MM.1S (cell line): ENCODE data around the gene IP6K1.

Experiments used
- DNase-seq: peaks from one replicate; pipeline ENCODE4 v3.0.0-alpha.2; 2015
- H2AFZ ChIP-seq: fragments of 300-600 bp; sonication (generic); 2 replicates; pipeline ENCODE4 v1.6.0; 2016; ENCODE audit warnings: antibody characterized with exemption, low read length
- H3F3A ChIP-seq: fragments of 300-600 bp; sonication (generic); 2 replicates; pipeline ENCODE4 v1.6.1; 2016; ENCODE audit warnings: mild to moderate bottlenecking, antibody characterized with exemption, low read length, moderate library complexity, mixed read lengths; ENCODE audit not compliant: insufficient read depth
- H3K27ac ChIP-seq: fragments of 300-600 bp; sonication (generic); 2 replicates; pipeline ENCODE4 v1.5.1; 2016; ENCODE audit warnings: mild to moderate bottlenecking, low read length
- H3K27me3 ChIP-seq: fragments of 300-600 bp; sonication (generic); replicated peaks from 2 replicates; pipeline ENCODE4 v1.6.0; 2016; ENCODE audit warnings: low read length; ENCODE audit not compliant: insufficient read depth
- H3K36me3 ChIP-seq: fragments of 300-600 bp; sonication (generic); replicated peaks from 2 replicates; pipeline ENCODE4 v1.6.1; 2016; ENCODE audit warnings: mild to moderate bottlenecking, low read length, mixed read lengths; ENCODE audit not compliant: insufficient read depth
- H3K4me1 ChIP-seq: fragments of 300-600 bp; sonication (generic); 2 replicates; pipeline ENCODE4 v1.6.1; 2016; ENCODE audit warnings: low read length, mixed read lengths
- H3K4me2 ChIP-seq: fragments of 300-600 bp; sonication (generic); 2 replicates; pipeline ENCODE4 v1.6.0; 2016; ENCODE audit warnings: low read depth, low read length
- H3K4me3 ChIP-seq: fragments of 300-600 bp; sonication (generic); 2 replicates; pipeline ENCODE4 v1.5.1; 2016; ENCODE audit warnings: low read length, mixed read lengths
- H3K79me2 ChIP-seq: fragments of 300-600 bp; sonication (generic); 2 replicates; pipeline ENCODE4 v1.6.1; 2016; ENCODE audit warnings: mixed run types, low read length, mixed read lengths
- H3K9ac ChIP-seq: fragments of 300-600 bp; sonication (generic); 2 replicates; pipeline ENCODE4 v1.6.1; 2016; ENCODE audit warnings: low read length, mixed read lengths
- H3K9me2 ChIP-seq: fragments of 300-600 bp; sonication (generic); replicated peaks from 2 replicates; pipeline ENCODE4 v1.6.1; 2016; ENCODE audit warnings: mild to moderate bottlenecking, low read length, mixed read lengths; ENCODE audit not compliant: insufficient read depth
- H3K9me3 ChIP-seq: fragments of 300-600 bp; sonication (generic); replicated peaks from 2 replicates; pipeline ENCODE4 v1.6.1; 2016; ENCODE audit warnings: mild to moderate bottlenecking, low read length, mixed read lengths; ENCODE audit not compliant: insufficient read depth
- H4K20me1 ChIP-seq: fragments of 300-600 bp; sonication (generic); 2 replicates; pipeline ENCODE4 v1.6.1; 2016; ENCODE audit warnings: mild to moderate bottlenecking, low read length, moderate library complexity, mixed read lengths; ENCODE audit not compliant: insufficient read depth
- CTCF ChIP-seq: fragments of 300-600 bp; sonication (generic); IDR thresholded peaks from 2 replicates; pipeline ENCODE4 v1.5.1; 2016; ENCODE audit warnings: antibody characterized with exemption, low read length, mixed read lengths
- EZH2 ChIP-seq: fragments of 300-600 bp; sonication (generic); optimal IDR thresholded peaks from 2 replicates; pipeline ENCODE3; 2017; ENCODE audit warnings: low read depth, mild to moderate bottlenecking, antibody characterized with exemption, low read length, mixed read lengths
- EZH2phosphoT487 ChIP-seq: fragments of 300-600 bp; sonication (generic); IDR thresholded peaks from 2 replicates; pipeline ENCODE4 v1.6.1; 2018; ENCODE audit warnings: antibody characterized with exemption, low read length

IP6K1 gene

GRCh38 chr3:49724586-49724985 is 61.8 kb downstream of the IP6K1 start:
- TF ChIP-seq CTCF (no peak), EZH2phosphoT487 (no peak), EZH2 (no peak)
- Histone ChIP-seq H2AFZ (peak overlapping the region; percentile 76; the same call in 1 of the 2 replicates), H4K20me1 (no peaks in the 10 kb centered on the region), H3K4me3 (peak overlapping the region; percentile 99), H3K9ac (peak overlapping the region; percentile 100), H3K9me3 (no peaks in the 10 kb centered on the region), H3F3A (peaks cover 16% of the 10 kb centered on the region), H3K4me1 (peaks cover 14% of the 10 kb centered on the region), H3K27ac (peak overlapping the region; percentile 99), H3K36me3 (no peaks in the 10 kb centered on the region), H3K79me2 (peaks cover 29% of the 10 kb centered on the region), H3K4me2 (peak overlapping the region; percentile 96), H3K27me3 (no peaks in the 10 kb centered on the region), H3K9me2 (no peaks in the 10 kb centered on the region)
- peak; percentile 60 for DNase-seq

DNA sequence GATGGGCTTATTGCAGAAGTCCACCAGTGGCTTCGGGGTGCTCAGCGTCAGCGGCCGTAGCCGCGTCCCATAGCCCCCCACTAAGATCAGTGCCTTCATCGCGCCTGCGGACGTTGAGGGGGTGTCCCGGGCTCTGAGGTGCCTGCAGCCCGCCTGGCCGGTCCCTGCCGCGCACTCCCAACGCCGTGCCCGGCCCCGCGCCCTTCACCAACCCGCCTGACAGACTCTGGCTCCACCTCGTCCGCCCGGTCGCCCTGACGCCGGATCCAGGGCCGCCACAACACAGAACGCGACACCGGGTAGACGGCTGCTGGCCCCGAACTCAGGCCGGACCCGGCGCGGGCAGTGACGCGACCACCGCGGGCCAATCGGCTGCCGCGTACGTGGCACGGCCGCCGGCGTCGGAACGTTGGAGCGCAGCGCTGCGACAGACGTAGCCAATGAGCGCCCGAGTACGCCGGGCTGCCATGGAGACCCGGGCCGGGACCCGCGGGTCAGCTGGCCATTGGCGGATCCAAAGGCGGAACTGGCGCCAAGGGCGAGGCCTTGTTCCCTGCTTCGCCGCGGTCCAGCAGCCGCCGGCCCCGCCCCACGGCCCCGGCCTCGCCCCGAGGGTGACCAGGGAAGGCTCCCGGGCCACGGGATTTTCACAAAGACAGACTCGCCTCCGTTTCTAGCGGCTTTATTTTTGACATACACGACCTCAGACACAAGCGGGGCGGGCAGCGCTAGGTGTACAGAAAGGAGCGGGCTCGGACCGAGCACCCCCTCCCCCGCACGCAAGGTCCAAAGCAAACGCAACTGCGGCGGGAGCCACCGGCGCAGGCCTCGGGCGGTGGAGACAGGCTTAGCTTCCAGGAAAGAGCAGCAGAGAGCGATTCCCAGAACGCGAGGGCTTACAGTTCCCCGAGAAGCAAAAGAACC is 62.5 kb downstream of the IP6K1 start, which contains the start of gene GMPPB:
TSS of gene GMPPB (minus strand) at position 324 of the 924 bp plus-strand sequence. CDS start at position 99, 225 bp downstream.
- peaks cover 14% of the 10 kb centered on the region for H3K4me1 ChIP-seq
- no peaks in the 10 kb centered on the region for H4K20me1 ChIP-seq
- DNase-seq = peak; percentile 97
- no peaks in the 10 kb centered on the region for H3K36me3 ChIP-seq
- peak within 1 kb of the TSS; percentile 99 for H3K4me3 ChIP-seq
- H3K4me2 ChIP-seq = peak within 1 kb of the TSS; percentile 96
- H3K27me3 ChIP-seq = no peaks in the 10 kb centered on the region
- H3K9me3 ChIP-seq = no peaks in the 10 kb centered on the region
- H3K27ac ChIP-seq = peak within 1 kb of the TSS; percentile 99
- H3F3A ChIP-seq = peaks cover 16% of the 10 kb centered on the region
- no peaks in the 10 kb centered on the region for H3K9me2 ChIP-seq
- H3K9ac ChIP-seq = peak within 1 kb of the TSS; percentile 100
- H2AFZ ChIP-seq = peak within 1 kb of the TSS; percentile 87
- TF ChIP-seq EZH2phosphoT487 = no peak
- TF ChIP-seq CTCF = no peak
- TF ChIP-seq EZH2 = no peak
- peaks cover 29% of the 10 kb centered on the region for H3K79me2 ChIP-seq

DNA sequence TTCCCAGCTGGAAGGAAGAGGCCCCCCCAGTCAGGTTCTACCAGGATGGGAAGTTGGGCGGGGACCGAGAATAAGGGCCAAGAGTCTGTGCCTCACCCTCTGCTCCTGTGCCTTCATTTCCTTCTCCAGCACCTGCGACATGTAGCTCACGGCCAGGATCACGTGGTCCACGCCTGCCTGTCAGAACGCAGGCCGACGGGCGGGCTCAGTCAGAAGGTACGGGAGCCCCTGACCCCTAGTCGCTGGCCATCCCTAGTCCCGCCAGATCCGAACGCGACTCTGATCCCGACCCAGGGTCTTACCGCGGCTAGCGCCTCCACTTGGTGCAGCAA is 63.1 kb downstream of the IP6K1 start:
- H3K27ac ChIP-seq = peak overlapping the region; percentile 99
- H3K36me3 ChIP-seq = no peaks in the 10 kb centered on the region
- TF ChIP-seq CTCF (no peak), EZH2 (no peak), EZH2phosphoT487 (no peak)
- H4K20me1 ChIP-seq = no peaks in the 10 kb centered on the region
- H3K9ac ChIP-seq = peak overlapping the region; percentile 100
- H3K4me3 ChIP-seq = peak overlapping the region; percentile 99
- H3K79me2 ChIP-seq = peaks cover 29% of the 10 kb centered on the region
- DNase-seq = peak; percentile 73
- peak overlapping the region; percentile 87 for H2AFZ ChIP-seq
- H3F3A ChIP-seq = peaks cover 16% of the 10 kb centered on the region
- H3K9me2 ChIP-seq = no peaks in the 10 kb centered on the region
- no peaks in the 10 kb centered on the region for H3K9me3 ChIP-seq
- H3K4me1 ChIP-seq = peaks cover 14% of the 10 kb centered on the region
- peak overlapping the region; percentile 79 for H3K4me2 ChIP-seq
- H3K27me3 ChIP-seq = no peaks in the 10 kb centered on the region
